22Rv1 (cell line): ENCODE data around the gene CPN2.

Source experiments
- ZFX ChIP-seq: fragments of 450-650 bp; IDR thresholded peaks from 2 replicates; pipeline ENCODE4 v1.6.1; 2017; ENCODE audit warnings: antibody characterized with exemption, borderline replicate concordance
- TF ChIP-seq, protein P1 (sequence below): fragments of 450-650 bp; IDR thresholded peaks from 2 replicates; pipeline ENCODE4 v1.5.1; 2017; ENCODE audit warnings: mild to moderate bottlenecking

- TF ChIP-seq, protein P1, sequence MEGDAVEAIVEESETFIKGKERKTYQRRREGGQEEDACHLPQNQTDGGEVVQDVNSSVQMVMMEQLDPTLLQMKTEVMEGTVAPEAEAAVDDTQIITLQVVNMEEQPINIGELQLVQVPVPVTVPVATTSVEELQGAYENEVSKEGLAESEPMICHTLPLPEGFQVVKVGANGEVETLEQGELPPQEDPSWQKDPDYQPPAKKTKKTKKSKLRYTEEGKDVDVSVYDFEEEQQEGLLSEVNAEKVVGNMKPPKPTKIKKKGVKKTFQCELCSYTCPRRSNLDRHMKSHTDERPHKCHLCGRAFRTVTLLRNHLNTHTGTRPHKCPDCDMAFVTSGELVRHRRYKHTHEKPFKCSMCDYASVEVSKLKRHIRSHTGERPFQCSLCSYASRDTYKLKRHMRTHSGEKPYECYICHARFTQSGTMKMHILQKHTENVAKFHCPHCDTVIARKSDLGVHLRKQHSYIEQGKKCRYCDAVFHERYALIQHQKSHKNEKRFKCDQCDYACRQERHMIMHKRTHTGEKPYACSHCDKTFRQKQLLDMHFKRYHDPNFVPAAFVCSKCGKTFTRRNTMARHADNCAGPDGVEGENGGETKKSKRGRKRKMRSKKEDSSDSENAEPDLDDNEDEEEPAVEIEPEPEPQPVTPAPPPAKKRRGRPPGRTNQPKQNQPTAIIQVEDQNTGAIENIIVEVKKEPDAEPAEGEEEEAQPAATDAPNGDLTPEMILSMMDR = no peak
- no peak for TF ChIP-seq ZFX
Observed at GRCh38 chr3:194327218-194328052, 23.7 kb downstream of the CPN2 start.
